ENCODE measurements around the gene METAP2.

DNA sequence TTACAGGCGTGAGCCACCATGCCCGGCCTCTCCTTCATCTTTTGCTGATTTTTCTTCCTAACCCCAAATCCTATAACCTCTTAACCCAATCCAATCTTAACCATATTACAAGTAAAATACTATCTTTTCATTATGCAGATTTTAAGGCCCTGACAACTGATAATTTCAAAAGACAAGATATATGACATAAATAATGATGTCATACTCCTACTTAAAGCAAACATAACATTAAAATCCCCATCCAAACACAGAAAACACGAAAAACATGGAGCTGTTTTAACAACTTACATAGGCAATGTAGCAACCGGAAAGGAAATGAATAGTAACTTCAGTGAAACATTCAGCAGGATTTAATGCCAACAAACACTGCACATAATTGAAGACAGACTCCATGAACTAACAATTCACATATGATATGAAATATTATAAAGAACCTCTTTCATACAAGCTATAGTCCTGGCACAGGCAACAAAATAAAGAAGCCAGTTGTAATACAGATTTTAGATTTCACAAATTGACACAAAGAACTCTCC is 55.8 kb downstream of the METAP2 start:
- no peak for TF ChIP-seq POLR2AphosphoS5 (IDR thresholded peaks at IDR 0.05; ENCODE audit: low read depth, low read length)
- TF ChIP-seq, protein P1, sequence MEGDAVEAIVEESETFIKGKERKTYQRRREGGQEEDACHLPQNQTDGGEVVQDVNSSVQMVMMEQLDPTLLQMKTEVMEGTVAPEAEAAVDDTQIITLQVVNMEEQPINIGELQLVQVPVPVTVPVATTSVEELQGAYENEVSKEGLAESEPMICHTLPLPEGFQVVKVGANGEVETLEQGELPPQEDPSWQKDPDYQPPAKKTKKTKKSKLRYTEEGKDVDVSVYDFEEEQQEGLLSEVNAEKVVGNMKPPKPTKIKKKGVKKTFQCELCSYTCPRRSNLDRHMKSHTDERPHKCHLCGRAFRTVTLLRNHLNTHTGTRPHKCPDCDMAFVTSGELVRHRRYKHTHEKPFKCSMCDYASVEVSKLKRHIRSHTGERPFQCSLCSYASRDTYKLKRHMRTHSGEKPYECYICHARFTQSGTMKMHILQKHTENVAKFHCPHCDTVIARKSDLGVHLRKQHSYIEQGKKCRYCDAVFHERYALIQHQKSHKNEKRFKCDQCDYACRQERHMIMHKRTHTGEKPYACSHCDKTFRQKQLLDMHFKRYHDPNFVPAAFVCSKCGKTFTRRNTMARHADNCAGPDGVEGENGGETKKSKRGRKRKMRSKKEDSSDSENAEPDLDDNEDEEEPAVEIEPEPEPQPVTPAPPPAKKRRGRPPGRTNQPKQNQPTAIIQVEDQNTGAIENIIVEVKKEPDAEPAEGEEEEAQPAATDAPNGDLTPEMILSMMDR (IDR thresholded peaks at IDR 0.05) = no peak

Measured in Panc1 (cell line).